A673 (cell line): Measurements from ENCODE around the gene CNN2. TPM values are rescaled to one million over a fixed set of nuclear protein-coding genes. Genes with fewer than 3 reads are reported as not detected.

ENCODE experiments used
- BruUV-seq: library from RNA; stranded (reverse); fragments of 400-500 nt; replicated peaks from 2 replicates; lab custom pipeline; 2021; lab: Mats Ljungman, UMichigan
- CTCF ChIA-PET: fragments of 300-600 bp; sonication (Branson Sonifier 250); formaldehyde crosslinking; loops from one replicate; lab custom pipeline; 2022; ENCODE audit warnings: antibody characterized with exemption; lab: Charles Lee
- POLR2A ChIA-PET: fragments of 300-600 bp; sonication (Branson Sonifier 250); formaldehyde crosslinking; loops from one replicate; lab custom pipeline; 2022; ENCODE audit warnings: antibody characterized with exemption; ENCODE audit not compliant: low non-redundant PET; lab: Charles Lee
- DNase-seq: peaks from one replicate; pipeline ENCODE4 v3.0.0-alpha.2; 2015; ENCODE audit warnings: low spot score
- H3K27ac ChIP-seq: fragments of 200-600 bp; sonication (generic); 2 replicates; pipeline ENCODE4 v1.5.1; 2016; ENCODE audit warnings: mixed run types, low read depth, mild to moderate bottlenecking, mixed read lengths, antibody characterized with exemption, low read length; ENCODE audit not compliant: poor library complexity, severe bottlenecking
- H3K27me3 ChIP-seq: fragments of 200-600 bp; sonication (generic); replicated peaks from 2 replicates; pipeline ENCODE4 v1.6.1; 2017; ENCODE audit warnings: mixed run types, low read depth, mild to moderate bottlenecking, mixed read lengths, antibody characterized with exemption, low read length; ENCODE audit not compliant: insufficient read depth, poor library complexity
- H3K36me3 ChIP-seq: fragments of 200-600 bp; sonication (generic); 2 replicates; pipeline ENCODE4 v1.6.1; 2016; ENCODE audit warnings: mixed run types, mild to moderate bottlenecking, mixed read lengths, antibody characterized with exemption, low read length; ENCODE audit not compliant: insufficient read depth, poor library complexity, severe bottlenecking
- H3K4me1 ChIP-seq: fragments of 200-600 bp; sonication (generic); 2 replicates; pipeline ENCODE4 v1.6.1; 2017; ENCODE audit warnings: mixed run types, mild to moderate bottlenecking, mixed read lengths, antibody characterized with exemption, low read length; ENCODE audit not compliant: insufficient read depth, poor library complexity, severe bottlenecking
- H3K4me3 ChIP-seq: fragments of 200-600 bp; sonication (generic); 2 replicates; pipeline ENCODE4 v1.5.1; 2016; ENCODE audit warnings: low read depth, mixed run types, mild to moderate bottlenecking, mixed read lengths, low read length; ENCODE audit not compliant: poor library complexity, severe bottlenecking
- H3K9me3 ChIP-seq: fragments of 200-600 bp; sonication (generic); 2 replicates; pipeline ENCODE4 v1.6.1; 2016; ENCODE audit warnings: mixed run types, low read depth, mild to moderate bottlenecking, mixed read lengths, antibody characterized with exemption, low read length; ENCODE audit not compliant: poor library complexity, severe bottlenecking
- EZH2 ChIP-seq: fragments of 200-600 bp; sonication (generic); IDR thresholded peaks from 2 replicates; pipeline ENCODE4 v1.6.1; 2017; ENCODE audit warnings: borderline replicate concordance, low read depth, mild to moderate bottlenecking, mixed read lengths, antibody characterized with exemption, low read length; ENCODE audit not compliant: poor library complexity, severe bottlenecking
- intact Hi-C: fragments of 100-400 bp; cut with micrococcal nuclease; formaldehyde crosslinking; loops from one replicate; pipeline ENCODE4 v1.10.0; 2022; ENCODE audit not compliant: unreplicated experiment
- total RNA-seq: library from RNA; stranded (reverse); gene quantifications from 2 replicates; pipeline ENCODE4 v1.2.3, GENCODE V29; 2021
- TF ChIP-seq, protein P1 (sequence below): fragments of 300-800, 200-600 bp; sonication (generic); conservative IDR thresholded peaks from 2 replicates; pipeline ENCODE4 v1.5.1; 2017; ENCODE audit warnings: low read depth, mild to moderate bottlenecking, antibody characterized with exemption, low read length, moderate library complexity, mixed read lengths

Gene CNN2
- total RNA-seq, 1 experiment from 2014 or later, result 112 TPM

DNA sequence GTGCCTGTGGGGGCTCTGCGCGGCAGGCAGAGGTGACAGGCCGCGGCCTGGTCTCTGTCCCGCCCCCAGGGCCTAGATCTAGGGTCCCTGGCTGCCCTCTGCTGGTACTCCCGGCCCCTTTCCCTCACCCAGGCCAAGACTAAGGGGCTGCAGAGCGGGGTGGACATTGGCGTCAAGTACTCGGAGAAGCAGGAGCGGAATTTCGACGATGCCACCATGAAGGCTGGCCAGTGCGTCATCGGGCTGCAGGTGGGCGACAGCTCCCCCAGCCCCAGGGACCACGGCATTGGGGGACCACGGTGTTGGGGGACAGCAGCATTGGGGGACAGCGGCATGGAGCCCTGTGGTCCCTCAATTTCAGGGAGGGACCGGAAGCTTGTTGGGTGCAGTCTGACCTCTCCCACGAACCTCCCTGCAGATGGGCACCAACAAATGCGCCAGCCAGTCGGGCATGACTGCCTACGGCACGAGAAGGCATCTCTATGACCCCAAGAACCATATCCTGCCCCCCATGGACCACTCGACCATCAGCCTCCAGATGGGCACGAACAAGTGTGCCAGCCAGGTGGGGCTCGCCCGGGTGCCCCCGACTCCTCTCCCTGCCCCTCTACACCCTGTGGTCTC, 9.7 kb downstream of the CNN2 start:
- no peak overlapping the region for H3K4me3 ChIP-seq
- no peak overlapping the region for H3K27ac ChIP-seq
- H3K36me3 ChIP-seq, result peaks cover 26% of the 10 kb centered on the region
- ChIA-PET POLR2A (no interaction called here), CTCF (interaction anchor here (0.6 kb wide), 1 partner anchor 288 kb away, joined by 3 read pairs; no protein-coding TSS in a partner anchor)
- no peaks in the 10 kb centered on the region for H3K9me3 ChIP-seq
- DNase-seq, result no peak
- BruUV-seq, result no TSS peak
- no peak for TF ChIP-seq EZH2
- TF ChIP-seq, protein P1, sequence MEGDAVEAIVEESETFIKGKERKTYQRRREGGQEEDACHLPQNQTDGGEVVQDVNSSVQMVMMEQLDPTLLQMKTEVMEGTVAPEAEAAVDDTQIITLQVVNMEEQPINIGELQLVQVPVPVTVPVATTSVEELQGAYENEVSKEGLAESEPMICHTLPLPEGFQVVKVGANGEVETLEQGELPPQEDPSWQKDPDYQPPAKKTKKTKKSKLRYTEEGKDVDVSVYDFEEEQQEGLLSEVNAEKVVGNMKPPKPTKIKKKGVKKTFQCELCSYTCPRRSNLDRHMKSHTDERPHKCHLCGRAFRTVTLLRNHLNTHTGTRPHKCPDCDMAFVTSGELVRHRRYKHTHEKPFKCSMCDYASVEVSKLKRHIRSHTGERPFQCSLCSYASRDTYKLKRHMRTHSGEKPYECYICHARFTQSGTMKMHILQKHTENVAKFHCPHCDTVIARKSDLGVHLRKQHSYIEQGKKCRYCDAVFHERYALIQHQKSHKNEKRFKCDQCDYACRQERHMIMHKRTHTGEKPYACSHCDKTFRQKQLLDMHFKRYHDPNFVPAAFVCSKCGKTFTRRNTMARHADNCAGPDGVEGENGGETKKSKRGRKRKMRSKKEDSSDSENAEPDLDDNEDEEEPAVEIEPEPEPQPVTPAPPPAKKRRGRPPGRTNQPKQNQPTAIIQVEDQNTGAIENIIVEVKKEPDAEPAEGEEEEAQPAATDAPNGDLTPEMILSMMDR, result no peak
- H3K4me1 ChIP-seq, result peaks cover 7% of the 10 kb centered on the region
- H3K27me3 ChIP-seq, result no peaks in the 10 kb centered on the region
- intact Hi-C loops, result no loop called here

DNA sequence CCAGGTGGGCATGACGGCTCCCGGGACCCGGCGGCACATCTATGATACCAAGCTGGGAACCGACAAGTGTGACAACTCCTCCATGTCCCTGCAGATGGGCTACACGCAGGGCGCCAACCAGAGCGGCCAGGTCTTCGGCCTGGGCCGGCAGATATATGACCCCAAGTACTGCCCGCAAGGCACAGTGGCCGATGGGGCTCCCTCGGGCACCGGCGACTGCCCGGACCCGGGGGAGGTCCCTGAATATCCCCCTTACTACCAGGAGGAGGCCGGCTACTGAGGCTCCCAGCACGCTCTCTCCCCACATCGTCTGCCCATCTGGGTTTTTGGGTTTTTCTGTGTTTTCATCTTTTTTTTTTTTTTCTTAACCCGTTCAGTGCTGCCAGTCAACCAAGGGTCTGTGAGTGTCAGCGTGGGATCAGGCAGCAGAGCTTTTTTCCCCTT, 11.2 kb downstream of the CNN2 start:
- H3K36me3 ChIP-seq, result peaks cover 18% of the 10 kb centered on the region
- BruUV-seq, result no TSS peak
- no peak overlapping the region for H3K4me3 ChIP-seq
- intact Hi-C loops, result no loop called here
- ChIA-PET CTCF (no interaction called here), POLR2A (no interaction called here)
- no peak for DNase-seq
- no peak for TF ChIP-seq EZH2
- TF ChIP-seq, protein P1, result no peak
- peaks cover 21% of the 10 kb centered on the region for H3K4me1 ChIP-seq
- H3K27ac ChIP-seq, result peak overlapping the region; percentile 5
- no peaks in the 10 kb centered on the region for H3K27me3 ChIP-seq
- H3K9me3 ChIP-seq, result no peaks in the 10 kb centered on the region

DNA sequence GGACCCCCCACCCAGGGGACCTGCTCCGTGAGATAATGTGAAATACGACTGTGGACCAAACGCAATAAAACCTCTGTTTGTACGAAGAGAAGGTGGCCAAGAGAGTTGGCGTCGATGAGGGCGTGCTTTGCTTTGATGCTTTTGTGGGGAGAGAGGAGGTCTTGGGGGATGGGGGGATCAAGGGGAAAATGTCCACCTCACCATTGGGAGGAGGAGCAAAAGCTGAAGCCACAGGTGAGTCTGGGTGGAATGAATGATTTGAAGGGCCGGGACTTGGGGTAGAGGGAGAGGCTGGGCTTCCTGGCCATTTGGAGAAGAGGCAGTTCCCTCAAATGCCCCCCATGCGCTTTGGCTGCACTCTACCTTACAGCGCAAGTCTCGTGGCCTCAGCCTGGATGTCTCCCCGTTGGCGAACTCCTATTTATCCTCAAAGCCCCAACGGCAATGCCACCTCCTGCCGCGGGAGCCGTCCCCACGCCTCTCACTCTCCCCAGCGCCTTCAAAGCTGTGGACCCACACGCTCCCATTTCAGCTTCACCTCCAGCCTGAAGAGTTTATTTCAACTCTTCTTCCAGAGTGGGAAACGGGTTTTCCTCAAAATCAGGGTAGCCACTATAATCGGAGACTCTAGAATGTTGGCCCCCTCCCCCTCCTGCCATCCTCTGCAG, 12.7 kb downstream of the CNN2 start:
- peaks cover 31% of the 10 kb centered on the region for H3K4me1 ChIP-seq
- peak overlapping the region; percentile 47 for H3K27ac ChIP-seq
- no peaks in the 10 kb centered on the region for H3K9me3 ChIP-seq
- POLR2A ChIA-PET, result interaction anchor here (1.2 kb wide), 1 partner anchor 13 kb away, joined by 4 read pairs; the partner anchor contains the start of gene CNN2
- peaks cover 11% of the 10 kb centered on the region for H3K36me3 ChIP-seq
- no peak for DNase-seq
- CTCF ChIA-PET, result interaction anchor here (0.7 kb wide), 1 partner anchor 32 kb away, joined by 5 read pairs; no protein-coding TSS in a partner anchor
- H3K27me3 ChIP-seq, result no peaks in the 10 kb centered on the region
- intact Hi-C loops, result no loop called here
- peak overlapping the region; percentile 54 for H3K4me3 ChIP-seq
- no peak for TF ChIP-seq EZH2
- TF ChIP-seq, protein P1, result no peak
- no TSS peak for BruUV-seq
